ENCODE results near the gene CLRN3. TPM values are rescaled to one million over a fixed set of nuclear protein-coding genes. Genes with fewer than 3 reads are reported as not detected.

The CLRN3 gene
- total and polyA plus RNA-seq, 12 donors, result 0.29 to 0.61 (median 0.39) TPM; not detected in 9

GRCh38 chr10:127877699-127878098, 15.0 kb downstream of the CLRN3 start:
- 77 to 84% (median 83%) methylated on average over 5 of the region's 5 CpGs for WGBS, 4 donors
- intact Hi-C loops (cut with DNase I), result loop anchor here in 1 of 2 donors (10.0 kb wide), 1 partner anchor 277 kb away; no protein-coding TSS in a partner anchor
- no peaks in the 10 kb centered on the region for H3K9me3 ChIP-seq (replicated peaks in 1 of 3)
- no peak overlapping the region for H3K4me3 ChIP-seq
- no peak for DNase-seq
- peaks cover 0 to 6% of the 10 kb centered on the region in 2 donors for H3K4me1 ChIP-seq (replicated peaks in 1 of 2)
- TF ChIP-seq CTCF (IDR thresholded peaks at IDR 0.05), result no peak
- TF ChIP-seq POLR2A (IDR thresholded peaks at IDR 0.05), result no peak
- H3K27ac ChIP-seq, result no peak overlapping the region
- H3K27me3 ChIP-seq, result no peaks in the 10 kb centered on the region
- H3K36me3 ChIP-seq (replicated peaks in 1 of 2), result no peaks in the 10 kb centered on the region

GRCh38 chr10:127877116-127877515, 15.6 kb downstream of the CLRN3 start:
- H3K27me3 ChIP-seq, result no peaks in the 10 kb centered on the region
- intact Hi-C loops (cut with DNase I), result loop anchor here in 1 of 2 donors (10.0 kb wide), 1 partner anchor 278 kb away; no protein-coding TSS in a partner anchor
- no peak overlapping the region for H3K4me3 ChIP-seq
- no peak for DNase-seq
- WGBS, 4 donors, result 82 to 89% (median 86%) methylated on average over 4 of the region's 4 CpGs
- H3K36me3 ChIP-seq (replicated peaks in 1 of 2), result no peaks in the 10 kb centered on the region
- H3K4me1 ChIP-seq (replicated peaks in 1 of 2), result peaks cover 0 to 6% of the 10 kb centered on the region in 2 donors
- no peaks in the 10 kb centered on the region for H3K9me3 ChIP-seq (replicated peaks in 1 of 3)
- TF ChIP-seq POLR2A (IDR thresholded peaks at IDR 0.05) (no peak), CTCF (IDR thresholded peaks at IDR 0.05) (no peak)
- no peak overlapping the region for H3K27ac ChIP-seq

- no peaks in the 10 kb centered on the region for H3K27me3 ChIP-seq
- no peaks in the 10 kb centered on the region for H3K9me3 ChIP-seq (replicated peaks in 1 of 3)
- no peak overlapping the region for H3K27ac ChIP-seq
- no peak for DNase-seq
- H3K4me3 ChIP-seq, result no peak overlapping the region
- no peaks in the 10 kb centered on the region for H3K36me3 ChIP-seq (replicated peaks in 1 of 2)
- intact Hi-C loops (cut with DNase I), result loop anchor here in 1 of 2 donors (10.0 kb wide), 1 partner anchor 279 kb away; no protein-coding TSS in a partner anchor
- WGBS, 4 donors, result 89 to 96% (median 91%) methylated on average over 5 of the region's 5 CpGs
- TF ChIP-seq POLR2A (IDR thresholded peaks at IDR 0.05), result no peak
- no peak for TF ChIP-seq CTCF (IDR thresholded peaks at IDR 0.05)
- no peaks in the 10 kb centered on the region for H3K4me1 ChIP-seq (replicated peaks in 1 of 2)
Observed at GRCh38 chr10:127875916-127876315, 16.8 kb downstream of the CLRN3 start.

GRCh38 chr10:127875449-127875765, 17.3 kb downstream of the CLRN3 start:
- 75 to 88% (median 84%) methylated on average over 4 to 6 of the region's 6 CpGs for WGBS, 4 donors
- Histone ChIP-seq H3K4me1 (replicated peaks in 1 of 2) (no peaks in the 10 kb centered on the region), H3K36me3 (replicated peaks in 1 of 2) (no peaks in the 10 kb centered on the region), H3K27me3 (no peaks in the 10 kb centered on the region), H3K4me3 (no peak overlapping the region), H3K9me3 (replicated peaks in 1 of 3) (no peaks in the 10 kb centered on the region), H3K27ac (no peak overlapping the region)
- DNase-seq, result no peak
- intact Hi-C loops (cut with DNase I), result loop anchor here in 1 of 2 donors (10.0 kb wide), 1 partner anchor 279 kb away; no protein-coding TSS in a partner anchor
- TF ChIP-seq POLR2A (IDR thresholded peaks at IDR 0.05) (no peak), CTCF (IDR thresholded peaks at IDR 0.05) (no peak)
